Smooth muscle cell (in vitro differentiated cells): ENCODE results near the gene LRIG1. TPM values are rescaled to one million over a fixed set of nuclear protein-coding genes. Genes with fewer than 3 reads are reported as not detected.

Source experiments
- DNase-seq: peaks from one replicate; lab custom pipeline; 2025; ENCODE audit not compliant: unreplicated experiment; lab: John Stamatoyannopoulos, UW
- H2AFZ ChIP-seq: fragments of 200-600 bp; sonication (generic); 2 replicates; pipeline ENCODE4 v1.6.0; 2016; ENCODE audit warnings: antibody characterized with exemption, low read depth, mild to moderate bottlenecking
- H3F3A ChIP-seq: fragments of 200-600 bp; sonication (generic); 2 replicates; pipeline ENCODE4 v1.6.0; 2017; ENCODE audit warnings: antibody characterized with exemption, low read depth
- H3K27ac ChIP-seq: fragments of 200-600 bp; sonication (generic); 2 replicates; pipeline ENCODE4 v1.5.1; 2016; ENCODE audit warnings: low read depth, mild to moderate bottlenecking
- H3K27me3 ChIP-seq: fragments of 200-600 bp; sonication (generic); 2 replicates; pipeline ENCODE4 v1.6.1; 2016; ENCODE audit warnings: low read depth, mild to moderate bottlenecking
- H3K36me3 ChIP-seq: fragments of 200-600 bp; sonication (generic); 2 replicates; pipeline ENCODE4 v1.5.1; 2016; ENCODE audit warnings: low read depth
- H3K4me1 ChIP-seq: fragments of 200-600 bp; sonication (generic); 2 replicates; pipeline ENCODE4 v1.5.1; 2016; ENCODE audit warnings: low read depth
- H3K4me2 ChIP-seq: fragments of 200-600 bp; sonication (generic); 2 replicates; pipeline ENCODE4 v1.6.0; 2016; ENCODE audit warnings: mild to moderate bottlenecking
- H3K4me3 ChIP-seq: fragments of 200-600 bp; sonication (generic); 2 replicates; pipeline ENCODE4 v1.5.1; 2016; ENCODE audit warnings: mild to moderate bottlenecking
- H3K79me2 ChIP-seq: fragments of 200-600 bp; sonication (generic); 2 replicates; pipeline ENCODE4 v1.6.0; 2016; ENCODE audit warnings: low read depth, mild to moderate bottlenecking
- H3K9ac ChIP-seq: fragments of 200-600 bp; sonication (generic); 2 replicates; pipeline ENCODE4 v1.6.0; 2016; ENCODE audit warnings: low read depth
- H3K9me3 ChIP-seq: fragments of 200-600 bp; sonication (generic); replicated peaks from 2 replicates; pipeline ENCODE4 v1.5.1; 2016; ENCODE audit warnings: low read depth
- H4K20me1 ChIP-seq: fragments of 200-600 bp; sonication (generic); 2 replicates; pipeline ENCODE4 v1.6.0; 2016; ENCODE audit warnings: low read depth
- WGBS: methylation state at CpG from one replicate; pipeline ENCODE4 v1.1.7; 2016; ENCODE audit warnings: low lambda C conversion rate; 5-methylcytosine and 5-hydroxymethylcytosine counted together
- polyA plus RNA-seq: library from polyadenylated mRNA; unstranded; fragments of >200 nt; fragmentation: Nextera tagmentation; extraction: Ambion mirVana; gene quantifications from 2 replicates; pipeline ENCODE4 v1.2.1, GENCODE V29; 2016
- total RNA-seq: library from RNA; depleted of rRNA; stranded (reverse); fragments of >200 nt; gene quantifications from 2 replicates; pipeline ENCODE4 v1.2.3, GENCODE V29; 2014
- TF ChIP-seq, protein P1 (sequence below): fragments of 200-600 bp; sonication (generic); IDR thresholded peaks from 2 replicates; pipeline ENCODE4 v1.5.1; 2017; ENCODE audit warnings: borderline replicate concordance, mild to moderate bottlenecking, antibody characterized with exemption; ENCODE audit not compliant: insufficient read depth, poor library complexity, severe bottlenecking

The LRIG1 gene
- total and polyA plus RNA-seq, 2 experiments from 2014 or later: 26.5 to 31.3 TPM

DNA sequence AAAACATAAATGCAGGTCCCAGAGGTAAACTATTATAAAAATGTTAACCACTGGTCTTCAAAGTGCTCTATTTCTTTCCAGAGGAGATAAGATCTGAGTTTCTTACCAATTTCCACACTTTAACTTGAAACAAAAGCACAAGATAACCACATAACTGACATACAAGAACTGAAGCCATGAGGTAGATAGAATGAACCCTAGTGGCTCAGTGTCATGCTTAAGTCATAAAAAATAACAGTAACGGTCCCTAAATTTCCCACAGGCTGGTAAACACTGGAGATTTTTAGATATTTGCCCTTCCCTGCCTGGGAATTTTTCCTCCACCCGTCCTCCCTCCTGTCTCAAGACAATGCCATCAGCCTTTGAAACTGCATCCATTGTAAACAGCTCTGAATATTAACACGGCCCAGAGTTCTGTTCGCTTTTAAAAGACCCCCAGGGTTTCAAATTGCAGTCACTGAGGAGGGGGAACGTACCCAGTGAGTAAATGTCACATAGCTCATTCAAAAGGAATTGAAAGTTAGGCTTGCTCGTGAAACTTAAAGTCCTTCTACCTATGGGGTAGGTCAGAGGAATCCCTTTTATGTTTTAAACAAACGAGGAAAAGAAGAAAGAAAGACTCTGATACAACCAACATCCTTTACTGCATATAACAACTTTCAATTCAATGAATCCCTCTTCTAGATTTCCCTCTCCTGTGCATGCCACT, 5.7 kb downstream of the LRIG1 start:
- no peak overlapping the region for H3K4me3 ChIP-seq
- 50% methylated on average over 7 of the region's 7 CpGs for WGBS
- H4K20me1 ChIP-seq: peaks cover 91% of the 10 kb centered on the region

DNA sequence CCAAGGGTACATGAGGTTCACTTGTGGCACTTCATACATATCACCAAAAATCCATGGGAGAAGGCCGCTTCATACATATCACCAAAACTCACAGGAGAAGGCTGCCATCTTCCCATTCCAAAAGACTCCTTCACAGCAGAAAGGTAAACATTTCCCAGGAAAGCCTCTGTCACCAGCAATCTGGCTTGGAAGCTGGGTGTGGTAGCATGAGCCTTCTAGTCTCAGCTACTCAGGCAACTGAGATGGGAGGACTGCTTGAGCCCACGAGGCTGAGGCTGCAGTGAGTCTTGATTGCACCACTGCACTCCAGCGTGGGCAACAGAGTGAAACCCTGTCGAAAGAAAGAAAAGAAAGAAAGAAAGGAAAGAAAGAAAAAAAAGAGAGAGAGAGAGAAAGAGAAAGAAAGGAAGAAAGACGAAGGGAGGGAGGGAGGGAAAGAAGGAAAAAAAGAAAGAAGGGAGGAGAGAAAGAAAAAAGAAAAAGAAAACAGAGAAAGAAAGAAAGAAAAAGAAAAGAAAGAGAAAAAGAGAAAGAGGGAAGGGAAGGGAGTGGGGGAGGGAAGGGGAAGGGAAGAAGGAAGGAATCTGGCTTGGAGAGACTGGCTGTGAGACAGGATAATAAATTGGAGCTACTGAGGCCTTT, 7.2 kb downstream of the LRIG1 start:
- Histone ChIP-seq H2AFZ (no peak overlapping the region), H3K9ac (no peak overlapping the region), H3K79me2 (peaks cover 93% of the 10 kb centered on the region), H3K27ac (no peak overlapping the region), H4K20me1 (peaks cover 84% of the 10 kb centered on the region), H3K4me2 (no peak overlapping the region), H3K4me3 (no peak overlapping the region), H3K4me1 (peaks cover 81% of the 10 kb centered on the region), H3K36me3 (no peaks in the 10 kb centered on the region), H3K27me3 (peaks cover 4% of the 10 kb centered on the region), H3F3A (no peaks in the 10 kb centered on the region), H3K9me3 (no peaks in the 10 kb centered on the region)
- WGBS: 85% methylated on average over 4 of the region's 5 CpGs
- TF ChIP-seq, protein P1, sequence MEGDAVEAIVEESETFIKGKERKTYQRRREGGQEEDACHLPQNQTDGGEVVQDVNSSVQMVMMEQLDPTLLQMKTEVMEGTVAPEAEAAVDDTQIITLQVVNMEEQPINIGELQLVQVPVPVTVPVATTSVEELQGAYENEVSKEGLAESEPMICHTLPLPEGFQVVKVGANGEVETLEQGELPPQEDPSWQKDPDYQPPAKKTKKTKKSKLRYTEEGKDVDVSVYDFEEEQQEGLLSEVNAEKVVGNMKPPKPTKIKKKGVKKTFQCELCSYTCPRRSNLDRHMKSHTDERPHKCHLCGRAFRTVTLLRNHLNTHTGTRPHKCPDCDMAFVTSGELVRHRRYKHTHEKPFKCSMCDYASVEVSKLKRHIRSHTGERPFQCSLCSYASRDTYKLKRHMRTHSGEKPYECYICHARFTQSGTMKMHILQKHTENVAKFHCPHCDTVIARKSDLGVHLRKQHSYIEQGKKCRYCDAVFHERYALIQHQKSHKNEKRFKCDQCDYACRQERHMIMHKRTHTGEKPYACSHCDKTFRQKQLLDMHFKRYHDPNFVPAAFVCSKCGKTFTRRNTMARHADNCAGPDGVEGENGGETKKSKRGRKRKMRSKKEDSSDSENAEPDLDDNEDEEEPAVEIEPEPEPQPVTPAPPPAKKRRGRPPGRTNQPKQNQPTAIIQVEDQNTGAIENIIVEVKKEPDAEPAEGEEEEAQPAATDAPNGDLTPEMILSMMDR: no peak
- DNase-seq: no peak

More for the DNA sequence above, 5.7 kb downstream of the LRIG1 start:
- DNase-seq: no peak
- H3K4me1 ChIP-seq: peaks cover 80% of the 10 kb centered on the region
- no peak overlapping the region for H3K9ac ChIP-seq
- no peak overlapping the region for H3K4me2 ChIP-seq
- TF ChIP-seq, protein P1: no peak
- H3K27me3 ChIP-seq: peaks cover 4% of the 10 kb centered on the region
- H3F3A ChIP-seq: no peaks in the 10 kb centered on the region
- no peaks in the 10 kb centered on the region for H3K9me3 ChIP-seq
- H3K27ac ChIP-seq: no peak overlapping the region
- H3K79me2 ChIP-seq: peaks cover 90% of the 10 kb centered on the region
- H2AFZ ChIP-seq: no peak overlapping the region
- no peaks in the 10 kb centered on the region for H3K36me3 ChIP-seq

DNA sequence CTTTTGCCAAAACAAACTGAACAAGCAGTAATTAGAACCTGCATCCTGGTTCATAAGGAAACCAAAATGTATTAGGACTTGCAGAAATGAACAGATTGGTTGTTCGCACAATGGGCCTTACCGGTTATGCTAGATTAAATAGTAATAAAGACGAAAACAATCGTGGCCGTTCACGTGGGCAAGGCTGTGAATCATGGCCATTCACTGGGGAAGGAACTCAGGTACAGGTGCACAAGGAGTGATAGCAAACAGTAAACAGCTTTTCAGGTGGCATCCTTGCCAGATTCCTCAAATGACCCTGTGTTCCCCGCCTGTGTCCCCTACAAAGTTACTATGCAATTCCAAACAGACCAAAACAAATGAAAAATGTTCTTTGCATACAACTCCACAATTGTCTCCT, 8.2 kb downstream of the LRIG1 start:
- Histone ChIP-seq H2AFZ (no peak overlapping the region), H3K9ac (no peak overlapping the region), H3K4me3 (no peak overlapping the region), H3K4me2 (no peak overlapping the region), H3F3A (no peaks in the 10 kb centered on the region), H3K36me3 (no peaks in the 10 kb centered on the region), H3K9me3 (no peaks in the 10 kb centered on the region), H4K20me1 (peaks cover 75% of the 10 kb centered on the region), H3K4me1 (peaks cover 81% of the 10 kb centered on the region), H3K79me2 (peaks cover 92% of the 10 kb centered on the region), H3K27ac (no peak overlapping the region), H3K27me3 (peaks cover 4% of the 10 kb centered on the region)
- 77% methylated on average over 7 of the region's 7 CpGs for WGBS
- no peak for DNase-seq
- TF ChIP-seq, protein P1: no peak
